HG02884 (cell line): ENCODE data around the gene MAML3.
"Not testable (repeated sequence)": the region's sequence is repeated elsewhere in the genome, so short reads cannot be mapped to it uniquely, and the experiment has no call there.

ENCODE experiments used
- ATAC-seq: cut with Tn5 transposase; IDR thresholded peaks from one replicate; pipeline ENCODE4 v1.9.1; 2021; ENCODE audit warnings: mild to moderate bottlenecking, moderate library complexity; ENCODE audit not compliant: unreplicated experiment

The MAML3 gene

DNA sequence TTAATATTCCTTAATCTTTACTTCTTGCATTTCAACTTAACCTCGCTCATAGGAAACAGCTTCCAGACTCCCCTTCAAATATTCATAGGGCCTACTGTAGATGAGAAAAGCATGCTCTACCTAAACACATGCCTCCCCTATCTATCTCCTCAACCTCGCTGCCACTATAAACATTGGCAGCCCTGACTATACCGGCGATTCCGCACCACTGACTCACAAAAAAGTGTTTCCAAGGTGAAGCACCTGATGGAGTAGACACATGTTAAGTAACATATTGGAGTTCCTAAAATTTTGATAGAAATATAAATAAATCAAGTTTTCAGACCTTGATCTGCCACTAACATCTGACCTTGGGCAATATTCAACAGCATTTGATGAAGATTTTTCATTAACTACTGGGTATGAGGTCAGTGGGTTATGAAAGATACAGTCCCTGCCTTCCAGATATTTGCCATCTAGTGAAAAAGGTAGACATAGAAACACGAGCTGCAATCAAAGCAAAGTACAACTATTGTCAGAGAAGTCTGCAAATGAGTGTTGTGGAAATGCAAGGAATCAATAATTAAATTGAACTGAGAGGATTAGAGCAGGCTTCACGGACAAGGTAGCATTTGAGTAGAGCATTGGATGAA is 184.2 kb downstream of the MAML3 start:
- no peak for ATAC-seq

DNA sequence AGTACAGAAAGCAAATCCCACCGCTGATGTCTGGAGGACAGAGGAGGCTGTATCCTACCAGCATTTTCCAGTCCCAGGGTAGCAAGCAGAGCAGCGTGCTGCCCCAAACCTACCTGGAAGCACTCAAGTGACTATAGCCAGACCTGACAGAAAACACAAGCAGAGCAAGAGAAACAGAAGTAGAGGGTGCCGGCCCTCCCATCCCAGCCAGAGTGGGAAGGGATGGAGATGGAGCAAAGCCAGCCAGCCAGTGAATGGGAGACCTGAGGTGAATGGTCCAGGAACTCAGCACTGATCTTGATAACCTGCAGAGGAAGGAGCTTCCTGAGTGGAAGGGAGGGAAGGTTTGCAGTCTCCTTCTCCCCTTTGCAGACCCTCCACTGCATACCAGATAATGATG is 185.2 kb downstream of the MAML3 start:
- ATAC-seq, result no peak

DNA sequence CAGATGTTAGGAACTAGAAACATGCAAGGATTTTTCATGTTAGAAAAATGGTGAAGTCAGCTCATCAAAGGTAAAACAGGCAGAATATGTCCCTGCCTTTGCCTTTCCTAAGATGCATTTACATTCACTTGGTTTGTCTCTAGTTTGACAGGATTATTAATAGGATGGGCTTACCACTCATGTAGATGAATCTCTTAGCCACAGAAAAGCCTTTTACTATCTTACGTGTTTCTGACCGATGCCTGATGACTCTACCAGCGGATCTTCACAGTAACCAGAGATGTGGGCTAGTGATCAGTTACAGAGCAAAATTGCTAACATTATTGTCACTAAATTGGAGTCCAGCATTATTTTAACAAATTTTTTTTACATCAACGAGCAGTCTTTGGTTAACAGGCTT is 187.6 kb downstream of the MAML3 start:
- no peak for ATAC-seq

DNA sequence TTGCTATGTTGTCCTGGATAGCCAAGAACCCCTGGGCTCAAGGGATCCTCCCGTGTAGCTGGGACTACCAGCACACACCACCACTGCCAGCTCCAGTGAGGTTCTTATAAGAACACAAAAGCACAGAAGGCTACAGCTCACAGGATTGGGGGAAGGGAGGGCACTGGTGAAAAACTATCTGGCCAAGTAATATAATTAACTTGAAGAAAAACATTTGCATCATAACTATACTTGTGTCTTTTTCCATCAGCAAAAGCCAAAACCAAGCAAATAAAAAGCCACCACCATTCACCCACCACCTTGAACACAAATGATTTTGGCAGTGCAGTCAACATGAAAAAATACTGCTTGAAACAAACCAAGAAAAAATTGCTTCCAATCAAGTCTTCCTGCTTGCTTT is 188.2 kb downstream of the MAML3 start:
- no peak for ATAC-seq

DNA sequence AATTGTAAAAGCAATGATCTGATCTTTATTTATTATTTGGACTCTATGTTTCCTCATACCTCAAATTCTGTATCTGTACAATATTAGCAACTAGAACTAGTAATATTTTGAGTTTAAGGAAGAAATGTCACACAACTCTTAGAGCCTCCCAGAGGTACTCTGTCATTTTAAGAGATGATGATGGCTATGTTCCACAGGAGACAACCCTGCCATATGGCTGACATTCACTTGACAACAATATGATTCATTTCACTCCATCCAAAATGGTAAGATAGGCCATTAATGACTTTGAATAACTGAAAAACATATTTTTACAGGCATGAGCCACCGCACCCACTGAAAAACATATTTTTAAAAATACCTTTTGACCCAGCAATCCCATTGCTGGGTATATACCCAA is 190.3 kb downstream of the MAML3 start:
- ATAC-seq, result no peak

DNA sequence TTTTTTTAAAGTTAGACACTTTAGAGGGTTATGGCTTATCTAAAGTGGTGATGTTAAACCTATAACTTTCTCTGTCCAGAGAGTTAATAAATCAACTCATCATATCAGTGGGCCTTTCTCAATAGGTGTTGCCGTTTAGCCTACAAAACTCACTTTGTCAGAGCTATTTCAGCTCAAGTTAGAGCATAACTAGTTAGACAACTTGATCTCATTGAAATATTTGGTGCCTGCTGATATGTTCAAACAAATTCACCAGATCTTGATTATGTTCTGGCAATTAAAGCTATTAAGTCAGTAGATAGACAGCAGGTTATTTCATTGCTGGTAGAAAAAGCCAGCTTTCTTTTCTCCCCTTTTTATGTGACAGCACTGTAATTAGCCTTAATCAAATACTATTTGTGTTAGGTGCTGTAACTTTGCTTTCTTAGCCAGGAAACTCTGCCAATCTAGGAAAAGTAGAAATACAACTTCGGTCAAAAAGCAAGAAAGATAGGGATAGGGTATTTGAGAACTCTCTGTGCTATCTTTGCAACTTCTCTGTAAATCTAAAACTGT is 191.8 kb downstream of the MAML3 start:
- no peak for ATAC-seq

DNA sequence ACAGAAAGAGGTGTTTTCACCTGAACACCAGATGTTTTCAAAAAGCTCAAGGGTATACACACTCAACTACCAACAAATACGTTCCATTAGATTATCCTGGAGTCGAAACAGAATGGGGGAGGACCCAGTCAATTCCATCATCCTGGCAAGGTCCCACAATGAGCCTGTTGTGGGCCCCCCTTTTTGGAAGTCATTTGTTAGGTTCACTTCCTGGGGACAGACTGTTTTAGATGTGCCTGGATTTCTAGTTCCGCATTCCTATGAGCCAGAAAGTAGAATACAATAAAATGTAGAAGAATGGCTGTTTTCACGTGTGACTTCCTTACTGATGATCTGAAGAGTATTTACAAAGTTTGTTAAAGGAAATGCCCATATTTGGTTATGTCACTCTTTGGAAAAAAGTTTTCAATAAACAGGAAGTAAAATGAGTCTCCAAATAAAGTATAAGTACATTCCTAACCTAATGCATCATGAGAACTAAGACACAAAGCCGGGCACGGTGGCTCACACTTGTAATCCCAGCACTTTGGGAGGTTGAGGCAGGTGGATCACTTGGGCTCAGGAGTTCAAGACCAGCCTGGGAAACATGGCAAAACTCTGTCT is 192.5 kb downstream of the MAML3 start:
- ATAC-seq, result no peak

DNA sequence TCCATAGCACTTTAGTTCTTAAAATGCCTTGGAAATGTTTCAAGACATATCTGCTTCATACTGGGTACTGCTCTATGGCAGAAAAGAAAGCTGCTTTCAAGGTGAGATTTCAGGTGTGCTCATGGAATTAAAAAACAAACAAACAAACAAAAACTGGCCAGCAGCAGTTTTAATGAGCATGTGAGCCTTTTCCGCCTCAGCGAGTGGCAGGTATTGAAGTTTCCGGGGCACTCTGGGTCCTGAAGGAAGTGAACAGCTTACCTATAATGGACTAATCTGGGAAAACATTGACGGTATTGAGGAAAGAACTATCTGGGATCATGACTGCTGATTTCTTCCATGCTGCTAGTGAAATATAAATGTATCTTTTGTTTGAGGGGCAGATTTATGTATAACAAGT is 194.6 kb downstream of the MAML3 start:
- no peak for ATAC-seq

DNA sequence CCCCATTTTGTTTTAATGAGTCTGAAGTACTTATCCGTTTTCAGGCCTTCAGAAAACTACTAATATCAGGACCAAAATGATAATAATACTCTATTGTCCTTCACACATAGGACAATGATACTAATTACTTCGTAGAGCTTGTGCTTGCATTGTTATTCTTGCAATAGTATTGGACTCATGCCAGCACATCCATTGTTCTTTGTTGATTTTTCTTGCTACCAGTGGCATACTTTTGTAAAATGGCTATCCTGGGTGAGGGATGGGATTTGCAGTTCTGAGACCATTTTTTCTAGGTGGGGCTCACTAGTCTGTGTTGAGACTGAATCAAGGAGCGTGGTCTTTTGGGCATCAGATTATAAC is 195.3 kb downstream of the MAML3 start:
- ATAC-seq, result no peak

DNA sequence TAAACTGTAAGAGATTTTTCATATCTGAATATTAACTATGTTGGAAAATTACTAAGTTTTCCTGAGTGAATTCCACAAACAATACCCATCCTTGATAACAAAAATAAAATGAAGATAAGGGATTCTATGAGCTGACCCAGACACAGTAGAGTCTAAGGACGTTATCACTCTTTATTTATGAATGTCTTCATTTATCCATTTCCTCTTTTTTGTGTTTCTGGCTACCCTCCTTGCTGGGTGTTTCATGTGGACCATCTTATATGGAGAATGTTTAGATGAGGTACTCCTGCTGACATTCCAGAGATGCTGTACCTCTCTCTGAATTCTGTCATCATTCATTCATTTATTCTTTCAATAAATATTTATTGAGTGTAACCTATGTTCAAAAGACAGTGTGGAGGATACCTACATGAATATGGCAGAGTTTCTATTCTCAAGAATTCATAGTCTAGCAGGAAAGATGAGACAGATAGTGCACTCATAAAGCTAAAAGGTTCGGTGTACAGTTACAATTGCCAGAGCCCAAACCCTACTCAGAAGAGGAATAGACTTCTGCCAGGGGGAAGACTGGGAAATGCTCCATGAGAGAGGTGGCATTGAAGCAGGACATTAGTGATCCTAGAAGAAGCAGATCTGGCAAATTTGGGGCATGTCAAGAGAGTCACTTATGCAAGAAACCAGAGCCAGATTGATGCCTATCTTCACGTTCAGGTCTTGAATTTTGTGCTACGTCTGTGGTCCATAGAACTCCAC is 195.8 kb downstream of the MAML3 start:
- no peak for ATAC-seq

DNA sequence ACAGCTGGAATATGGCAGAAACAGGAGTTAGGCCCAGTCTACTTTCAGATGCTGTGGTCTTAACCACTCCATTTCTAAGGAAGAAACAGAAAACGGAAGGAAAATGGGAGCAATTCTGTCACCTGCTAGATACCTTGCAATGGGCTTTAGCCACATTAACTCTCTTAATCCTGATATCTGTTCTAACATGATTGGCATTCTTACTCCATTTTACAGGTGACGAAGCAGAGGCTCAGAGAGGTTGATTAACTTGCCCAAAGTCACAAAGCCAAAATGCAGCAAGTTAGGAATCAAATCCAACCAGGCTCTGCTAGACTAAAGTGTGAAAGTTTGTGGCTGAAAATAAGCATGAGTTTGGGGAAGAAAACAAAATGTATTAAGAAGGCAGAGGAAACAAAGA is 196.9 kb downstream of the MAML3 start:
- no peak for ATAC-seq

DNA sequence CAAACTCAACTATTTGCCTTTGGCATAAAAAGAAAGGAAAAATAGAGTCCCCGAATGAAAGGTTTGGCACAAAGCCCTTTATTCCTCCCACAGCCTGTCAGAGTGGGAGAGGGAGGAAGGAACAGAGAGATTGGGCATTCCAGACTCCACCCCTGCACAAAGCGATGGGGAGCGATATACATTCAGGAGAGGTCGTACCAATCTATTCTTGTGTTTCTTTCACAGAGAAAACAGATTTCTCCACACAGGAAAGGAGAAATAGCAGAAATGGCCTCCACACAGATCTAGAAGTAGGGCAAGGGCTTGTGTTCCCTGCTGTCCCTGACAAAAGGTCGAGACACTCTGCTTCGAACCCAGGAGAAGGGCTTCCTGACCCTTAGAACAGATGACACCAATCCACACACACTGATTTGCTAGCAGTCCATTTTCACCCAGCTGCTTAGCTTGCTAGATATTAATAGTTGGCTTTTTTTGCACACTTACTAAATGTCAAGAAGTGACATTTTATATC is 197.4 kb downstream of the MAML3 start:
- ATAC-seq, result no peak

DNA sequence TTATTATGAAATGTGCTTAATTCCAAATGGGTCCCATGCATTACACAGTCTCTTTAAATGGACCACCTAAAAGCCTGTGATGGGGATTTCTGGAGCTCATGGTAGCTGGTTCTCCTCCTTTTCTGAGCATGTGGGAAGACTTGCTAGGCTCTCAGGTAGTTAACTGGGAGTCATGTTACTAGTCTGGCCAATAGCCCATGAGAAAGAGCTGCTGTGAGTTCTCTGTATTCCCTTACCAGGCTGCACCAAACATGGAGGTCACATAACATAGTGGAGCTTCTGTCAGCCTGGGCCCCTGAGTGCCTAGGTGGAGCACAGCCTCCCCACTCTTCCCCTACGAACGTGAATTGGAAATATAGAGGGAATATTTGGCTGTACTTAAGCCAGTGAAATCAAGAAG is 198.4 kb downstream of the MAML3 start:
- no peak for ATAC-seq

DNA sequence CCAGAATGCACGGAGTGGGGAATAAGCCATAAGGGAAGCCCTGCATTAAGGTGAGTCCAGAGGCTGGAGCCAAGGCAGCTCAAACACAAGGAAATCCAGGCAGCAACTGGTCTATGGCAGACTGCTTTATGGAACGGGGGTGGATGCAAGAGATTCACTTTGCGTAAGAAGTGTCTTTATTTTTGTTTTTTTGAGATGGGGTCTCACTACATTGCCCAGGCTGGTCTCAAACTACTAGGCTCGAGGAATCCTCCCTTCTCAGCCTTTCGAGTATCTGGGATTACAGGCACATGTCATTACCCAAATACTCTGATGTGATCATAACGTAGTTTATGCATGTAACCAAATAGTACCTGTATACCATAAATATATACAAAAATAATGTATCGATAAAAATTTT is 199.5 kb downstream of the MAML3 start:
- no peak for ATAC-seq

DNA sequence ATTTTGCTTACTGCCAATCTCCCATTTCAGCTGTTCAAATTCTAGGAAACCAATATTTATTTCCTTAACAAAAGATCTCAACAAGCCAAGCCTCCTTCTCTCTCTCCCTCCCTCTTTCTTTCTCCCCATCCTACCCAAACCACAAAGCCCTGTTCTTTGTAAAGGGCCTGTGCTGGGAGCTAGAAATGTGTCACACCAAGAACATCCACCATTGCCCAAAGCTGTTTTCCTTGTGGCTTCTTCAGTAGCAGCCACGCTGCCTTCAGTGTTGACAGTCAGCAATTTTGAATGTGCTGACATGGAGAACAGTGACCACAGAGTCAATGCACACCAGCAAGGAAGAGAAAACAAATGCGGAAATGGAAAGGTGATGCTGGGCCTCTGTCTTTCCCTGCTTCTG is 203.0 kb downstream of the MAML3 start:
- peak; percentile 18 for ATAC-seq

DNA sequence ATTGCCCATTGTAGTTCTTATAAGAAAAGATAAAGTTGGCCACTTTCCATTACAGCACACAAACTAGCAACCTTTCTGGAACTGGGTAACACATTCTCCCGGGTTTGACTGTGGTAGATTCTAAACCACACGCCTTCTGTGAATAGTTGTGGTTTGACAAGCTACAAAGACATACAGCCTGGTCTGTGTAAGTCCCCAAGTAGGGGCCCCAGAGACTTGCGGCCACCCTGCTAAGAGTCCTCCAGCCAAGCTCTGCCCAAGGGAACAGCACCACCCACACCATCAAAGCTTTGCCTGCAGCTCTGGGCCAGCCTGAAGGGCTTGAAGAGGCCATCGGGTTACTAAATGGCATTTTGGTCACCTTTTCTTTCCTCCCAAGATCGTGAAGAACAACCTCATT is 203.4 kb downstream of the MAML3 start:
- ATAC-seq, result peak; percentile 90

DNA sequence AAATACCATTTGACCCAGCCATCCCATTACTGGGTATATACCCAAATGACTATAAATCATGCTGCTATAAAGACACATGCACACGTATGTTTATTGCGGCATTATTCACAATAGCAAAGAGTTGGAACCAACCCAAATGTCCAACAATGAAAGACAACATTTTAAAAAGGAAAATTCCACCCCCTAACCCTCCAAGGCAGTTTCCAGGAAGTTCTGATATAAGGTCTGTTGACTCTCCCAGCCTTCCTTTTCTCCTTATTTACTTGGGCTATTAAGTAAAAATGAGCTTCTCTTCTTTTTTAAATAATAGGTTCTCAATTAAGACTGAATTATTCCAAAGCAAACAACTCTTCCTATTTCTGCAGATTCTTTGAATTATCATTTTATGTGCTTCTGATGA is 209.1 kb downstream of the MAML3 start:
- ATAC-seq, result not testable (repeated sequence)

DNA sequence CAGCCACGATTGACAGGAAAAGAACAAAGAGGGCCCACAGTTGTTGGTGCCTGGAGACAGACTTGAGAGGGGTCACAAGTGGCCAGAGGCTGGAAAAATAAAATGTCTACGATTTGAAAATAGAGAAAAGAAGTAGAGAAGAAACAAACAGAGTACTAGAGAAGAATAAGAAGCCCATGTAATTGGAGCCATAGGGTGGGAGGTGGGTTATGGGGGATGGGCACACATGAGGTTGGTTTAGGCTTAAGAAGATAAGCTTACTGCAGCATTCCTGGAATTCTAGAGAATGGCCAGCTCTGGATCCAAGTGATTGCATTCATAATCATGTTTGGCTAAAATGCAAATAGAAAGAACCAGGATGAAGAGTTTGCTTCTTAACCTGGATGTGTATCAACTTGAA is 210.7 kb downstream of the MAML3 start:
- ATAC-seq, result no peak

DNA sequence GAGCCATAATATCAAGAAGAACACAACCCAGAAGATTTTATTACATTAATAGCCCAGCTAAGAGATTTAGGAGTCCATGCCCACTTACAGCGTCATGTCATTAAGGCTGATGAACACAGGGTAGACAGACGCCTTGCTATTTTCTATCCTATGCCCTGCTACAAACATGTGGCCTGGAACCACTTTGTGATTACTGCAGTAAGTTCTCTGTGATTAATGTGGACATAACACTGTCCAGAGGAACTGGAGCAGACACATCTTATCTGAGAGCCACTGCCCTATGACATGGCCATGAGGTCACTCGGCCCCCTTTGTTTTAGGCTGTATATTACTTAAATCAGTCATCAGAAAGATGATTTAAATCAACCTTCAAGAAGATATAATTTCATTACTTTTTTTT is 211.7 kb downstream of the MAML3 start:
- no peak for ATAC-seq

DNA sequence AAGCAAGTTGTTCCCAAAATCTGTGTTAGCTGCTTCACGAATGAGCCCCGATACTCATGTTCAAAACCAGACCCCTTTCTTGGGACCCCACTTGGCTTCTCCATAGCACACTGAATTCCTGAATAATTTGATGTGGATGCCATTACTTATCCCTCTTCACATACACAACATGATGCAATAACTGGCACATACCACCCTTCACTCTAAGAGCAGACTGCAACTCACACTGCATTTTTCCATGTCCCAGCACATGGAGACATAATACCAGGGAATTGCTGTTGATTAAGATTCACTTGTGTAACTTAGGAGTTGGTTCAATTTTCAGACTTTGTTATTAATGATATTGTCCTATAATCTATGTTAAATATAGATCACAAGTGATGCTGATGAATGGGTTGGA is 213.4 kb downstream of the MAML3 start:
- no peak for ATAC-seq

DNA sequence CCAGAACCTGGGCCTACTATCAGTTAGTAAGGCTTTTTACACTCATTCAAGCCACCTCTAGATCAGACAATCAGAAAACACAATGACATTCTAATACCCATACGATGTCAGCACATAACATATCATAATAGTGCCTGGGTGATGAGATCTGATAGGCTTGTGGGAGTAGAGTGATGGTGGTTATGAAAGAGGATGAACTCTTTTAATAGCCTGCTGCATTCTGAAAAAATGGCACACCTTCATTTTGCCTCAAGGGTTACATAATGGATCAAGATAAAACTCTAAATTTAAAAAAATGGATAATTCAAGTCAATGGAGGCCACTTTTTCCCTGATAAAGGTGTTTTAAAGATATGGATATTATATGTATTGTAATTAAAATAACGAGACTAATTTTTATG is 215.6 kb downstream of the MAML3 start:
- ATAC-seq, result no peak

DNA sequence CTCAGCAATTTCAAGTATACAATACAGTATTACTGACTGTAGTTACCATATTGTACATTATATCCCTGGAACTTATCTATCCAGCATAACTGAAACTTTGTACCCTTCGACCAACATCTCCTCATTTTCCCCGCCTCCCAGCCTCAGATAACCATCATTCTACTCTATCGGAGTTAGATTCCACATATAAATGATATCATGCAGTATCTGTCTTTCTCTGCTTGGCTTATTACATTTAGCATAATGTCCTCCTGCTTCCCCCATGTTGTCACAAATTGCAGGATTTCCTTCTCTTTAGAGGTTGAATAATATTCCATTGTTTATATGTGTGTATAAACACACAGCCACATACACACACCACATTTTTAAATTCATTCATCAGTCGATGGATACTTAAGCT is 218.1 kb downstream of the MAML3 start:
- ATAC-seq, result no peak
